ENCODE measurements around the gene CUL5. TPM values are rescaled to one million over a fixed set of nuclear protein-coding genes. Genes with fewer than 3 reads are reported as not detected.

The CUL5 gene
- polyA plus RNA-seq, 1 of the 3 experiments (the other 2 are of a cell fraction), result 8.0 TPM

- H3K9me2 ChIP-seq, result no peaks in the 10 kb centered on the region
- TF ChIP-seq MAX (IDR thresholded peaks at IDR 0.05; ENCODE audit: low read depth), result no peak
- TF ChIP-seq FOXJ3 (CRISPR knock-in tag; IDR thresholded peaks at IDR 0.05), result no peak
- TF ChIP-seq EZH2phosphoT487 (IDR thresholded peaks at IDR 0.05; ENCODE audit: borderline replicate concordance, low read depth), result no peak
- TF ChIP-seq TAF1 (IDR thresholded peaks at IDR 0.05; ENCODE audit: borderline replicate concordance, low read depth, low read length), result no peak
- no peak for TF ChIP-seq GABPA (IDR thresholded peaks at IDR 0.05; ENCODE audit: low read depth)
- no peak for TF ChIP-seq SMC3 (IDR thresholded peaks at IDR 0.05; ENCODE audit: low read depth, low read length)
- no peak for TF ChIP-seq RAD21 (IDR thresholded peaks at IDR 0.05; ENCODE audit: low read length)
- TF ChIP-seq MEF2A (IDR thresholded peaks at IDR 0.05; ENCODE audit: borderline replicate concordance, low read depth), result no peak
- TF ChIP-seq NFIC (IDR thresholded peaks at IDR 0.05; ENCODE audit: borderline replicate concordance), result no peak
- H3K4me2 ChIP-seq, result peak overlapping the region; percentile 95
- no peaks in the 10 kb centered on the region for H3K9me3 ChIP-seq
- peaks cover 54% of the 10 kb centered on the region for H3K79me2 ChIP-seq (ENCODE audit: insufficient read depth)
- peak overlapping the region; percentile 68 to 89 for H3K4me3 ChIP-seq (ENCODE audit: low read depth in 2 of 2, low read length in 1 of 2)
- H2AFZ ChIP-seq (ENCODE audit: low read depth), result peak overlapping the region; percentile 93
- H3F3A ChIP-seq (replicated peaks; ENCODE audit: insufficient read depth), result peaks cover 10% of the 10 kb centered on the region
- ChIA-PET CTCF (interaction anchor here (1.0 to 1.8 kb wide), 5 partner anchors 11 to 527 kb away, joined by 3 to 8 read pairs (median 4); partner anchors contain the start of genes ATM and NPAT), POLR2A (no interaction called here)
- H3K27me3 ChIP-seq (ENCODE audit: insufficient read depth), result no peaks in the 10 kb centered on the region
- peak overlapping the region; percentile 84 for H3K9ac ChIP-seq
- H3K36me3 ChIP-seq (replicated peaks in 1 of 2; ENCODE audit: control insufficient read depth in 1 of 2, insufficient read depth in 2 of 2, low read length in 1 of 2), result no peaks in the 10 kb centered on the region
- DNase-seq, result peak; percentile 10
- H4K20me1 ChIP-seq (ENCODE audit: insufficient read depth), result no peaks in the 10 kb centered on the region
- peak overlapping the region; percentile 67 to 71; a peak in 2 of 4 replicates for H3K27ac ChIP-seq (ENCODE audit: low read depth in 2 of 2, low read length in 1 of 2)
- peaks cover 0 to 22% of the 10 kb centered on the region in 2 experiments; a peak in 3 of 4 replicates for H3K4me1 ChIP-seq (ENCODE audit: control insufficient read depth in 1 of 2, insufficient read depth in 2 of 2, low read depth in 1 of 2, low read length in 1 of 2)
- WGBS (ENCODE audit: low lambda C conversion rate), result 54% methylated on average over 9 of the region's 9 CpGs
Observed at GRCh38 chr11:108122166-108122628, 113.5 kb downstream of the CUL5 start.

- H3K36me3 ChIP-seq (replicated peaks in 1 of 2; ENCODE audit: control insufficient read depth in 1 of 2, insufficient read depth in 2 of 2, low read length in 1 of 2), result peaks cover 0 to 3% of the 10 kb centered on the region in 2 experiments
- POLR2A ChIA-PET, result no interaction called here
Observed at GRCh38 chr11:108125096-108125495, 116.4 kb downstream of the CUL5 start.

More at GRCh38 chr11:108125096-108125495, 116.4 kb downstream of the CUL5 start:
- Histone ChIP-seq H2AFZ (ENCODE audit: low read depth) (no peak overlapping the region), H3F3A (replicated peaks; ENCODE audit: insufficient read depth) (no peaks in the 10 kb centered on the region), H3K79me2 (ENCODE audit: insufficient read depth) (peaks cover 73% of the 10 kb centered on the region), H4K20me1 (ENCODE audit: insufficient read depth) (no peaks in the 10 kb centered on the region), H3K4me3 (ENCODE audit: low read depth in 2 of 2, low read length in 1 of 2) (no peak overlapping the region), H3K4me1 (ENCODE audit: control insufficient read depth in 1 of 2, insufficient read depth in 2 of 2, low read depth in 1 of 2, low read length in 1 of 2) (peaks cover 0 to 22% of the 10 kb centered on the region in 2 experiments; a peak in 3 of 4 replicates), H3K4me2 (no peak overlapping the region), H3K9ac (no peak overlapping the region), H3K27ac (ENCODE audit: low read depth in 2 of 2, low read length in 1 of 2) (peak overlapping the region in 1 of 2 experiments; percentile 72; a peak in 2 of 4 replicates), H3K9me2 (no peaks in the 10 kb centered on the region), H3K27me3 (ENCODE audit: insufficient read depth) (no peaks in the 10 kb centered on the region), H3K9me3 (no peaks in the 10 kb centered on the region)
- peak; percentile 51 for DNase-seq
- TF ChIP-seq GATA2 (CRISPR knock-in tag; IDR thresholded peaks at IDR 0.05) (peak; percentile 55), FOSL2 (IDR thresholded peaks at IDR 0.05; ENCODE audit: borderline replicate concordance, low read depth) (no peak), NFIC (IDR thresholded peaks at IDR 0.05; ENCODE audit: borderline replicate concordance) (no peak), NRF1 (IDR thresholded peaks at IDR 0.05; ENCODE audit: low read depth, low read length) (no peak), RAD21 (IDR thresholded peaks at IDR 0.05; ENCODE audit: low read length) (no peak), RCOR1 (IDR thresholded peaks at IDR 0.05; ENCODE audit: low read length) (0 out of 2 replicates have a peak, but pooled peaks have one; percentile 18), MXI1 (IDR thresholded peaks at IDR 0.05; ENCODE audit: low read depth, low read length) (0 out of 2 replicates have a peak, but pooled peaks have one; percentile 26), TCF12 (IDR thresholded peaks at IDR 0.05) (no peak), YY1 (IDR thresholded peaks at IDR 0.05; ENCODE audit: low read depth) (no peak), TAF1 (IDR thresholded peaks at IDR 0.05; ENCODE audit: borderline replicate concordance, low read depth, low read length) (no peak), RXRA (IDR thresholded peaks at IDR 0.05; ENCODE audit: borderline replicate concordance, low read depth) (no peak), RFX5 (IDR thresholded peaks at IDR 0.05; ENCODE audit: low read length) (no peak), TEAD4 (IDR thresholded peaks at IDR 0.05; ENCODE audit: borderline replicate concordance, insufficient read depth) (no peak), CHD2 (IDR thresholded peaks at IDR 0.05; ENCODE audit: low read length, partially characterized antibody) (no peak), MAX (IDR thresholded peaks at IDR 0.05; ENCODE audit: low read depth) (no peak)
- TF ChIP-seq, protein P1, sequence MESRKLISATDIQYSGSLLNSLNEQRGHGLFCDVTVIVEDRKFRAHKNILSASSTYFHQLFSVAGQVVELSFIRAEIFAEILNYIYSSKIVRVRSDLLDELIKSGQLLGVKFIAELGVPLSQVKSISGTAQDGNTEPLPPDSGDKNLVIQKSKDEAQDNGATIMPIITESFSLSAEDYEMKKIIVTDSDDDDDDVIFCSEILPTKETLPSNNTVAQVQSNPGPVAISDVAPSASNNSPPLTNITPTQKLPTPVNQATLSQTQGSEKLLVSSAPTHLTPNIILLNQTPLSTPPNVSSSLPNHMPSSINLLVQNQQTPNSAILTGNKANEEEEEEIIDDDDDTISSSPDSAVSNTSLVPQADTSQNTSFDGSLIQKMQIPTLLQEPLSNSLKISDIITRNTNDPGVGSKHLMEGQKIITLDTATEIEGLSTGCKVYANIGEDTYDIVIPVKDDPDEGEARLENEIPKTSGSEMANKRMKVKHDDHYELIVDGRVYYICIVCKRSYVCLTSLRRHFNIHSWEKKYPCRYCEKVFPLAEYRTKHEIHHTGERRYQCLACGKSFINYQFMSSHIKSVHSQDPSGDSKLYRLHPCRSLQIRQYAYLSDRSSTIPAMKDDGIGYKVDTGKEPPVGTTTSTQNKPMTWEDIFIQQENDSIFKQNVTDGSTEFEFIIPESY (IDR thresholded peaks at IDR 0.05; ENCODE audit: borderline replicate concordance, low read depth), result no peak
- WGBS (ENCODE audit: low lambda C conversion rate), result 88% methylated on average over 5 of the region's 5 CpGs
- CTCF ChIA-PET, result interaction anchor here (1.2 to 1.8 kb wide), 2 partner anchors 96 to 523 kb away, joined by 5 to 8 read pairs; no protein-coding TSS in a partner anchor
